ENCODE data around the gene APOBEC2.
A peak's percentile ranks its signal among the peaks of the same experiment; 100 is the strongest.

GRCh38 chr6:41066867-41067304 is 13.9 kb downstream of the APOBEC2 start:
- TF ChIP-seq CTCF (conservative IDR thresholded peaks at IDR 0.05) (peak; percentile 91), ZFX (IDR thresholded peaks at IDR 0.05) (no peak)
